GM19023 (cell line): Measurements from ENCODE around the gene PSMB8.

Experiments
- ATAC-seq: cut with Tn5 transposase; IDR thresholded peaks from one replicate; pipeline ENCODE4 v1.9.1; 2021; ENCODE audit warnings: mild to moderate bottlenecking, moderate library complexity; ENCODE audit not compliant: unreplicated experiment

PSMB8 gene

GRCh38 chr6:32799740-32800139 lies 44.1 kb downstream of the PSMB8 start:
- ATAC-seq = no peak

- ATAC-seq = no peak
Observed at GRCh38 chr6:32799168-32799567, 44.7 kb downstream of the PSMB8 start.

DNA sequence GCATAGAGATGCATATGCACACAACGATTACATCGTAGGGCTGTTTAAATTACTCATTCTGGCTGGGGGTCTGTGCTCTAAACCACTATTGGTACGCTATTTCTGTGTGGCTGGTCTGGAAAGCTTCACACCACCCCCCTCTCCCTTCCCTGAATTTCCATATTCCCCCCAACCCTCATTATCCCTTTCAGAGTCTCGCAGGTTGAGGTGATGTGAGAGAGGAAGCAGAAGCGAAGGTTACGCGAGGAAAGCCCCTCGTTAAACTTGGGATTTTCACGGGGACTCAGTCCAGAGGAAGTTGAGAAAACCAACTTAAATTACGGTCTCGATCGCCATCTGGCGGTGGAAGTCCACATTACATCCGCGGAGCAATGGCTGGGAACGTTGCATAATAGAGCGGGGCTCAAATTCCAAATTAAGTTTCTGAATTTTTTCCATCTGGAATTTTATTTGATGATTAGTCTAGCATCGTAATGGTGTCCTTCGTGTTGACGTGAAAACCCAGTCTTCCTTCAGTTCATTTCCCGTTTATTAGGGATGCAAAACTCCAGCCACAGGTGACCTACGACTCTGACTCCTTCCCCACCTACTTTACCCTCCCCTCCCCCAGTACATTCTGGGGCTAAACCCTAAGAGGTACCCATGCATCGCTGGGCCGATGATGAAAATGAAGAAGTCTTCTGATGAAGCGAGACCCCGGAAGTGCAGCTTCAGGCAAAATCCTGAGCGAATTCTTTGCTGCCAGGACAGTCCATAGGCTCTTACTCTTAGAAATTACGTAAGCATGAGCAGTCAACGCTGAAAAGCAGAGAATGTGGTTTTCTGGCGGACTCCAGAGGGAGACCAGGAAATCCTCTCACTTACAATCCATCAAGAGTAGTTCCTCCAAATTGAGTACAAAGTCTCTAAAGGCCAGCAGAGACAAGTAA lies 46.7 kb downstream of the PSMB8 start:
- peak; percentile 58 for ATAC-seq

DNA sequence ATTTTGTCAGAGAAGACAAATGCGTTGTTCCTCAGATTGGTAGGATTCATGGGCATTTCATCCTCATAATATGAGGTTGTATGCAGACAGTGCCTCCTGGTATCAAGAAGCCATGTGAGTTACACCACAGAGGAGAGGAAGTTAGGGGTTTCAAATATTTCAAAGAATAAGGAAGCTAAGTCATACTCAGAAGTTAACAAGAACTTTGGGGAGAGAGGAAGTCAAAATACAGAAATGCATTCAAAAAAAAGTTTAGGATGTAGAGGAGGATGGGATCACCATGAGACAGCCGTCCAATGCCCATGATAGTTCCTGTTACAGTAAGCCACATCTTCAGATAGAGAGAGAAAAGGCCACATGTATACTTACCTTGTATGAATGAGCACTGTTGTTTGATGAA lies 49.3 kb downstream of the PSMB8 start:
- ATAC-seq = no peak

- no peak for ATAC-seq
Observed at GRCh38 chr6:32792901-32793435, 50.9 kb downstream of the PSMB8 start.
